8988T (cell line): Measurements from ENCODE around the gene NRIP3.

ENCODE experiments used
- DNase-seq: peaks from one replicate; pipeline ENCODE4 v3.0.0; 2011

NRIP3 gene

GRCh38 chr11:9003573-9004182 lies at the start of gene NRIP3:
Gene NRIP3 (minus strand): TSS chr11:9004001. CDS start chr11:9003935, 66 bp downstream.
- peak; percentile 61 for DNase-seq

- DNase-seq, result no peak
These were observed 48.5 kb upstream of the NRIP3 start for GRCh38 chr11:9052316-9052715.

DNA sequence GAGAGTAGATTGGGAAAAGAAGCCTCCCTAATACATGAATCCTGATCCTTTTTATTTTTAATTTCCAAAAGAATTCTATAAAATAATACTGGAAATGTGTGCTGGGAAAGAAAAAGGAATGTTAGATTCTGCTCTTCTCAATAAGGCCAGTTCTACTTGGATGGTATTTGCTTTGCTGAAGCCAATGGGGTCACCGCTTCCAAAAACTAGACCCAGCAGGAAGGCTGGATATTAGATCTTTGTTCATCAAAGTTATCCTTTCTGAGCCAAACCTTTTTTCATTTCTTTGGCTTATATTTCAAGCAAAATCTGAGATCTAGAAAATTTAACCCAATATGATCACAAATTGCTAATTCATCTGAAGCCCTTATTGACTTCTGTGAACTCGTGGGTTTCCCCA lies 46.2 kb upstream of the NRIP3 start:
- DNase-seq, result no peak

DNA sequence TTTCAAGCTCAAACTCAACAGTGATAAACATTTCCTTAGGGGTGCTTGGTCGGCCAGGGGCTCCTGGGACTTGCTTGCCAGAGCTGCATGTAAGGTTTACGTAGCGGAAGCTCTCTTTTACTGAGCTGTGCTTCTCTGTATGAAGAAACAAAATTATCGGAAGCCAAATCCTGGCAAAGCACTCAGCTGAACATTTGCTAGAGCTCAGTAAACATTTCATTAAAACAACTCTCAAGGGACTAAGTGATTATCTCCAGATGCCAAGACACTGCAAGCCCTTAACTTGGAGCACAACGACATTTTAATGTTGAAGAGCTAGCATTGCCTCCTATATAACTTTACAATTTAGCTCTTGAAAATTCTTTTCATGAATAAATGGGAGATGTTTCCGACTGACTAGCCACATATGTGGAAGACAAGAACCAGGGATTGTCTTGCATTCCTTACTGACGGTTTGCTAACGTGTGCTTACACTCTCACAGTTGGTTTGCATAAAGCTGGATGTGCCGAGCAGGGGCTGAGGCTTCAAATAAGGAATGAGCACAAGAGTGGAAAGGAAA lies 44.2 kb upstream of the NRIP3 start:
- no peak for DNase-seq

DNA sequence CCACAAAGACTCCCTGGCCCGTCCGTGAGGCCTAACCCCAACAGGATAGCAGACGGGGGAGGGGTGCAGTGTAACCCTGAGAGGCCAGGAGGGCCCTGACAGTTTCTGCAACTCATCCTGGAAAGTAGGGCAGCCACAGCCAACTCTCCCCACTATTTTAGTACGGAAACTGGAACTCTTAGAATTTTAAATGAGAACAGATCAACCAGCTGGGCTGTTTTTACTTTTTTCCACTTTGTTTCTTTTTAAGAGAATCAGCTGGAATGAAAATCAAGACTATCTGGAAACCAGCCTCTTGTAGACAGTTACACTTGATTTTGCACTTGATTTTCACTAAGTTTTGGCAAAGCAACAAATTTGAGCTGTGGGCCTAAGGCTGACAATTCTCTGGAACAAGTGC lies 42.7 kb upstream of the NRIP3 start:
- DNase-seq, result no peak

GRCh38 chr11:9042488-9042887 lies 38.7 kb upstream of the NRIP3 start:
- DNase-seq, result no peak

- DNase-seq, result no peak
These were observed 37.9 kb upstream of the NRIP3 start for GRCh38 chr11:9041747-9042146.

GRCh38 chr11:9040410-9040809 lies 36.6 kb upstream of the NRIP3 start:
- no peak for DNase-seq

DNA sequence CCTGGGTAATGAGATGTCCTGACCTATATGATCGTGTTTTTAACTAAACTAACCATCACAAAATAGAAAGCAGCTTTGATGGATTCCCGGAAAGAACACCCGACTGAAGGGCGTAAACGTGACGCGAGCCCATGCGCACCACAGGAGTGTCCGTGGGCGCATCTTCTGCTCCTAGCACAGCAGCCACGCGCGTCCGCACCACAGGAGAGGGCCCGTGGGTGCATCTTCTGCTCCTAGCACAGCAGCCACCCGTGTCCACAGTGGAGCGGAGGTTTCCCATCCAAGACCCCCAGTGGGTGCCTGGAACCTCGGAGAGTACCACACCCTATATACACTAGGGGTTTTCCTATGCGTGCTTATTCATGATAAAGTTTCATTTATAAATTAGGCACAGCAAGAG lies 36.1 kb upstream of the NRIP3 start:
- DNase-seq, result no peak

DNA sequence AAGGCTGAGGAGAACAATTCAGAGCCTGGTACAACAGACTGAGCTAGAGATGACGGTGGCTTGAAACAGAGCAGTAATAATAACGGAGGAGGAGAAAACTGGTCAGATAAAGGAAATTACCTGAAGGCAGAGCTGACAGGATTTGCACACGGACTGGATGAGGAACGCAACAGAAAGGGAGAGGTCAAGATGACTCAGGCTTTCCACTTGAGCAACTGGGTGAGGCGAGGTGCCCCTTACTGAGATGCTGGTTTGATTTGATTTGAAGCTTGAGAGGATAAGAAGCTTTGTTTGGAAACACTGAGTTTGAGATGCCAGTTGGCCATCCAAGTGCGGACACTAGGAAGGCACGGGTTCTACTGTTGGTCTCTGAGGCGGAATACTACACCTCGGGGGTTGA lies 35.4 kb upstream of the NRIP3 start:
- DNase-seq, result no peak

DNA sequence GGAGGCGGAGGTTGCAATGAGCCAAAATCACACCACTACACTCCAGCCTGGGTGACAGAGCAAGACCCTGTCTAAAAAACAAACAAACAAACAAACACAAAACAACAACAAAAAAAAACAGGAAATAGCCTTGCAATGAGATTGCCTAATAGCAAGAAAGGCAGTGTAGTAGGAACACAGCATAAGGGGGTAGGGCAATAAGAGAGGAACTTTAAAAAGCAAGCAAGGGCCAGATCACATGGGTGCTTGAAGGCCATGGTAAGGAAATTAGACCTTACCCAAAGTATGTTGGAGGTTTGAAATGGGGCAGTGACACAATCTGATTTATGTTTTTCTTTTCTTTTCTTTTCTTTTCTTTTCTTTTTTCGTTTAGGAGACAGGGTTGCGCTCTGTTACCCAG lies 34.7 kb upstream of the NRIP3 start:
- DNase-seq, result no peak

DNA sequence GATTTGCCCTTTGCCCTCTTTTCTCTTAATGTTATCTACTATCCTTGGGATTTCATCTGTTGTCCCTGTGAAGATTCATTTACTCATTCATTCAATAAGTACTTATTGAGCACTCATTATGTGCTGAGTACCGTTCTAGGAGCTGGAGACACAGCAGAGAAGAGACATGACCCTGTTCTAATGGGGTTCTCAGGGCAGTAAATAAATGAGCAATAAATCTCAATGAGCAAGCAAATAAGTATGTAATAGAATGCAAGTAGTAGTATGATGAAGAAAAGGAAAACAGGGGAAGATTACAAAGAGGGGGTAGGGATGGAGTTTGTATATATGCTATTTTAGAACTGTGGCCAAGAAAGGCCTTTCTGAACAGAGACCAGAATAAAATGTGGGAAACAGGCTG lies 34.2 kb upstream of the NRIP3 start:
- DNase-seq, result no peak

DNA sequence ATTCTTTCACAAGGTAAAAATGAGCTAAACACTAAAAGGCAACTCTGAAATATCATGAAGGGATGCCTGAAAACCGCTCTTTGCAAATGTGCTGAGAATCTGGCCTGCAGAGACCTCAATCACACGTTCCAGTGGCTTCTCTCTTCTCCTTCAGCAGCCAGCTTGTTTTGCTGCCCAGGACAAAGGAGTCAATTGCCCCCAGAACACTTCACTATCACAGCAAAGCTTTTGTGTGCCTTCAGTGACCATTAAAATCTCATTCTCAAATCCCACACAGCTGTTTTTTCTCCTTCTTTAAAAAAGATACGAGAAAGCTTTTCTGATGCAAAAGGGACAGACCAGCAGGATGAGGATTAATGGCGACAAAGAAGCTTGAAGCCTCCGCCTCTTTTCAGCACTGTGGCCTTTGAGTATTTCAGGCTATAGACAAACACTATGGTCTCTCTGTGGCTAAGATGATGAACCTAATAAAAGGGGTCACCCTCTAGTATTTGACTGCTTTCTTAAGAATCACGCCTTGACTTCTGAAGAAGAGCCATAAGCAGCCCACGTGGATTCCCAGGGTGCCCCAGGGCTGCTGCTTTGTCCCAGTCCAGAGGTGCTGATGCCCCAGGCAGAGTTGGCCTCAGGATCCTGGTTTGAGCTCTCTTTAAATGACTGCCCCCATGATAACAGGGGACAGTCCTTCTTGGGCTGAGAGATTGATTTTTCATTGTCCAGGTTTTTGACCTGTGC lies 33.4 kb upstream of the NRIP3 start:
- DNase-seq, result no peak

- DNase-seq, result no peak
These were observed 26.8 kb upstream of the NRIP3 start for GRCh38 chr11:9030601-9031000.

- DNase-seq, result no peak
These were observed 25.6 kb upstream of the NRIP3 start for GRCh38 chr11:9029422-9029821.

DNA sequence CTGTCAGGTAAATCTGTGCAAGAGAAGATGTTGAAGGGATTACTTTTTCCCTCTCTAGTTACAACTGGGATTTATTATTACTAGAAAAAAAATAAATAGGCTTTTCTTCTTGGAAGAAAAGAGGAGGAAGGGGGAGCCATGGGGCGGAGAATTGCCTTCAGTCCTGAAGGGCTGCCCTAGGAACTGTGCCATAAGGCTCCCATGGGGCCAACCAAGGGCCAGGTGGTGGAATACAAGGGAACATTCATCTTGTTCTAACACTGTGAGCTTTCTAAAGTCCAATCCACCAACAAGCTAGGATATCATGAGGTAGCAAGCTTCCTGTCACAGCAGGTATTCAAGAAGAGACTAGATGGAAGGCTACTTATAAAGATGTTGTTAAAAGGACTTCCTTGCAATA lies 24.8 kb upstream of the NRIP3 start:
- no peak for DNase-seq

DNA sequence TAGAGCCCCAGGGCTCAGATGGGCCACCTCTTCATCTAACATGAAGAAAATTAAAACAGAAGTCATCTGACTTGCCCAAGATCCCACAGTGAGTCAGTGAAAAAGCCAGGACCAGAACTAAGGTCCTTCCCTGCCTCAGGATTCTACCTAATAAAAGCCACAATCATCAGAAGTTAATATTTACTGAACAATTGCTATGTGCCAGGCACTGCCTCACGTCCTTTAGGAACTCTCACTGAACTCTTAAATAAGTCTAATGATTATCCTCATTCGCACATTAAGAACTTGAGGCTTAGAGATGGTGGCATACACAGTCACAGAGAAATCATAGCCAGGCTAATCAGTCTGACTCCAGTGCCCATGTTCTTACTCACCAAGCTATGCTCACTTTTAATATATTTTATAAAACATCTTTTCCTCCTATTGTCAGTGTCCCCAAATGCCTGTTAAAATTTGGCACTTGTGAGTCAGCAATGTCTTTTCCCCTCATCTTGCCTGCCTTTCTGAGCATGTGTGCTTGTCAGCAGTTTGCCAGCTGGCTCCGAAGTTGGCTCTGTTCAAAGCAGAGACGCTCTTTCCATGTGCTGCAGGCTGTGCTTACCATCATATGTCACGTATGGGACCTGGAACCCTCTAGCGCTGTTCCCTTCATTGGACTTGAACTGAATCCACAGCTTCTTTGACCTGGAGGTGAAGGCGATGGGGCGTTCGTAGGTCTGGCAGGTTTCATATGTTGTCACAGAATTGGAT lies 21.5 kb upstream of the NRIP3 start:
- DNase-seq, result no peak

DNA sequence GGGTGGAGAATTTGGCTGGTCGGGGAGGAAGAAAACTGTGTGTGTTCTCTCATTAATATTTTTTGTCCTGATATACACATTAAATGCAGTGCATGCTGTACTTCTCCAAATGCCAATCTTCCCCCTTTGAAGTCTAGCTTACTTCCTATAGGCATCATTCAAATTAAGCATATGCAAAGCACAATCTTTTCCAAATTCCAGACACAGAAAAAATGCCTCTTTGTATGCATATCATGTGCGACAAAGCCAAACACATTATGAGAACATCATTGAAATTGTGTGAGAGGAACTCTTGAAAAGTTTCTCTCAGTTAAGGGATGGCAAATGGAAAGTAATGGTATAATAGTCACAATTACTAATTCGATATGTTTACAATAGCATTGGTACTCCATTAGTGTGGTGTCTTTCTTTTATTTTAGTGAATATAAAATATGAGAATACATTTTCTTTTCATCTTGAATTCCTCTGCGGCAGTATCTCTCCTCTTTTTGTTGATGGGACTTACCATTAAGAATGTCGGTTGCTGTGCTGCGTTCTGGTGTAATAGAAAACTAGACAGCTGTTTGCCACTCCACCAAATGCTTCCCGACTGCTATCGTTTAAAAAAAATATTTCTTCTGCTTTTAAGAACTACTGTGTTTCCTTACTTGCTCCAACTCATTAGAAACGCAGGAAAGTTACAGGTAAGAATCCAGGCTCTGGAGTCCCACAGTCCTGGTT lies 19.3 kb upstream of the NRIP3 start:
- no peak for DNase-seq

DNA sequence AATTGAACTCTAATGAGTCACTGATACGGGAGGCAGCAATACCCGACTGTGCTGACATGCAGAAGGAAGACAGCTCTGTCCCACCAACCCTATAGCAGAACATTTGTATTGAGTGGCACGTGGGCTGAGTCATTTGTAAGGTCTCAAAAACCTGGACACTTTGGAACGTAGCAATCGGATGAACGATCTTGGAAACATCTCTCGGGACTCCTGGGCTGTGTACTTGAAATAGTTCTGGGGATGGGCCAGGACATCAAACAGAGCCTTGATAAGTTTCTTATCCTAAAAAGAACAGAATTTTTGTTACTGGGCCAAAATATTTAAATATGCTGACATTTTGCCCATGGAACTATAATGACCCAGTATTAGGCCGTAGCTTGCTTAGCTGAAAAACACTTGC lies 17.1 kb upstream of the NRIP3 start:
- DNase-seq, result no peak

GRCh38 chr11:9019861-9020260 lies 16.1 kb upstream of the NRIP3 start:
- DNase-seq, result no peak

DNA sequence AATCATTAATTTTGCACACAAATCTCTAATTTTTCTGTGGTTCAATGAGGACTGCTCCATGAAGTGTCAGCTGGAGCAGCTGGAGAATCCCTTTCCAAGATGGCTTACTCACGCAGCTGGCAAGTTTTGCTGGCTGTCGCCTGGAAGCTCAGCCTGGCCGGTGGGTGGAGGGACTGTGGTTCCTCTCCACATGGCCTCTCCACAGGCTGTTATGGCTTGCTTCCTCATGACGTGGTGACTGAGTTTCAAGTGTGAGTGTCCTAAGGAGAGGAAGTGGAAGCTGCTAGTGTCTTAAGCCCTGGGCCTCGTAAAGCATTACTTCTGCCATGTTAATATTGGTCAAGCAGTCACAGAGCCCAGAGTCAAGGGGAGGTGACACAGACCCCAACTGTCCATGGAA lies 14.0 kb upstream of the NRIP3 start:
- DNase-seq, result no peak

- no peak for DNase-seq
These were observed 13.3 kb upstream of the NRIP3 start for GRCh38 chr11:9016916-9017642.

GRCh38 chr11:9015677-9016076 lies 11.9 kb upstream of the NRIP3 start:
- peak; percentile 65 for DNase-seq
